ENCODE results near the gene SLC13A3.

SLC13A3 gene

GRCh38 chr20:46637020-46637419, 14.2 kb downstream of the SLC13A3 start:
- DNase-seq (ENCODE audit: low read depth in 1 of 2, low spot score in 1 of 2): no peak

DNA sequence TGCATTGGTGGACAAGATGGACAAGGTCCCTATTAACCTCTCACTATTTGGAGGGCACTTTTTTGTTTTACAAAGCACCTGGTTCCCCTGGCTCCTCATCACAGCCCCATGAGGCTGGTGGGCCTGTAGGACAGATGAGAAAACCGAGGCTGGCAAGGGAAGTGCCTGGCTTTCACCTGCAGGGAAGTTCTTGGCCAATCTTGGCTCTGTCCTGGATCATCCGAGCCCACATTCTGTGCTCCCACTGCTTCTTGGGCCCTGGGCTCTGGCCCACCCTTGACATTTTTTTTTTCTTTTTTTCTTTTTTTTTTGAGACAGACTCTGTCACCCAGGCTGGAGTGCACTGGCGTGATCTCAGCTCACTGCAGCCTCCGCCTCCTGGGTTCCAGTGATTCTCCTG, 14.7 kb downstream of the SLC13A3 start:
- DNase-seq (ENCODE audit: low read depth in 1 of 2, low spot score in 1 of 2): no peak

DNA sequence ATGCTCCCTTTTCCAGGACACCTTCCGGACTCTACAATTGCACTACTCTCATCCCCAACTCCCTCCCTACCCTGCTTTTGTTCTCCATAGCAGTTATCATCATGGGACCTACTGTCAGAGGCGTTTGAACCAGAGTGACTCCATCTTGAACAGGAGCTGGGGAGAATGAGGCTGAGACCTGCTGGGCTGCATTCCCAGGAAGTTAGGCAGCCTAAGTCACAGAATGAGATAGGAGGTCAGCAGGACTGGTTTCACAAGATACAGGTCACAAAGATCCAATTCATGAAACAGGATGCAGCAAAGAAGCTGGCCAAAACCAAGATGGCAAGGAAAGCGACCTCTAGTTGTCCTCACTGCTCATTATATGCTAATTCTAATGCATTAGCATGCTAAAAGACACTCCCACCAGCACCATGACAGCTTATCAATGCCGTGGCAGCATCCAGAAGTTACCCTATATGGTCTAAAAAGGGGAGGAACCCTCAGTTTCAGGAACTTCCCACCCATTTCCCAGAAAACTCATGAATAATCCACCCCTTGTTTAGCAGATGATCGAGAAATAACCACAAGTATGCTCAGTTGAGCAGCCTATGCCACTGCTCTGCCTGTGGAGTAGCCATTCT, 15.6 kb downstream of the SLC13A3 start:
- DNase-seq (ENCODE audit: low read depth in 1 of 2, low spot score in 1 of 2): no peak

DNA sequence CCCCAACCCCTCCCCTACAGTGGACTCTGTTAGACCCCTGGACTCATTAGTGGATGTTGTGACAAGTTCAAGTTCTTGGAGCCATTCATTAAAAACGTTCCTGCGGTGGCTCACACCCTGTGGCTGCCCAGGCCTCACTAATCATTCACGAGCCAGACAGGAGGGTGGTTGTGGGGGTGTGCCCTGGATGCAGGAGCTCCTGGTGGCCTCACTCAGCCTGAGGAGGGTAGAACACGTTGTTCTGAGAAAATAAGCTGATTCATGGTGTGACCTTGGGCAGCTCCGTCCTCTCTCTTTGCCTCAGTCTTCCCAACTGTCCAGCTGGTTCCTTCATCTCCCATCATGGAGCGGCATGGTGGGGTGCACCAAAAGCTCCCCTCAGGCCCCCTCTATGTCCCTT, 16.7 kb downstream of the SLC13A3 start:
- no peak for DNase-seq (ENCODE audit: low read depth in 1 of 2, low spot score in 1 of 2)

DNA sequence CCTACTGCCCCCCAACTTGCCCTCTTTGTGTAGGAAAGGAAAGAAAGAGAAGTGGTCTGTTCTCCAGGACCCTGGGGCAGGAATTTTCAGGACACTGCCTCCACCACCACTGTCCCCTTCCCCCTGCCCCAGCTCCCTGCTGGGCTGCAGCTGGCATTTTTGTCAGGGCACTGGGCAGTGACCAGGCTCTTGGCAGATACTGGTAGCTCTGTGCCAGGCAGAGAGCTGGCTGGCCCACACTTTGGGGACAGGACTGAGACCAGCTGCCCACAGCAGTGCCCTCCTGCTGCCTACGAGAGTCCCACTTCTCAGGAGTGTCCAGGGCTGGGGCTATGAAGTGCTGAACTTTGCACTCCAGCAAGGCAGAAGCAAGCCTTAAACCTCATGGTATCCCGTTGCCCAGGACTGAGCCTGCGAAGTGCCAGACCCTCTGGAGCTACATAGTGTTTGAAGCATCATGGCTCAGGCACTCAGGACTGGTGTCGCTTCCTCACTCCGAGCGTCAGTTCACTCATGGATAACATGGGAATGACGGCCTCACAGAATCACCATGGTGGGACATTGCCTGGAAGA, 19.3 kb downstream of the SLC13A3 start:
- no peak for DNase-seq (ENCODE audit: low read depth in 1 of 2, low spot score in 1 of 2)

DNA sequence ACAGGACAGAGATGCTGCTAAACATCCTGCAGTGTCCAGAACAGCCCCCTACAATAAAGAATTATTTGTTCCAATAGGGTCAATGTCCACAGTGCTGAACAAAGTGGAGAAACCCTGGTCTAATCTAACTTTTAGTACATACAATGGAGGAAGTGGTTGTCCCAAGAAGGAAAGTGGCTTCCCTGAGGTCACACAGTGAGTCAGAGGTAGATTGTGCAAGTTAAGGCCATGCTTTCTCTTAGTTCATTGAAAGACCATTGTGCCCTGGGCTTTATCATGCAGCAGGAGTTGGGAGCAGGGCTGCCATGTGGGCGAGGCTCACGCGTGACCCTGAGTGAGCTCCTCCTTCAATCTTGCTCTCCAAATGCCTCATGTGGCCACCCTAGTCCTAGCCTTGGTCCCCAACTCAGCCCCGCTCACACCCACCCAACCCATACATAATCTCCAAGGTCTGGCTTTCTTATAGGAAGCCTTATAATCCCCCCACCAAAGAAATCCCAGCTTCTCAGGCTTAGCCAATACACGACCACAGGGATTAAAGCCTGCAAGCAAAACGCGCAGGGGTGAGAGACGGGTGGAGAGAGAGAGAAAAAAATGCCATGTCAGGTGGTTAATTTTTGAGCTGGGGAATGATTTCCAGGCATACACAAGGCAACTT, 19.9 kb downstream of the SLC13A3 start:
- DNase-seq (ENCODE audit: low read depth in 1 of 2, low spot score in 1 of 2): no peak

- DNase-seq (ENCODE audit: low read depth in 1 of 2, low spot score in 1 of 2): no peak
Measured at GRCh38 chr20:46630306-46630705, 21.0 kb downstream of the SLC13A3 start.

DNA sequence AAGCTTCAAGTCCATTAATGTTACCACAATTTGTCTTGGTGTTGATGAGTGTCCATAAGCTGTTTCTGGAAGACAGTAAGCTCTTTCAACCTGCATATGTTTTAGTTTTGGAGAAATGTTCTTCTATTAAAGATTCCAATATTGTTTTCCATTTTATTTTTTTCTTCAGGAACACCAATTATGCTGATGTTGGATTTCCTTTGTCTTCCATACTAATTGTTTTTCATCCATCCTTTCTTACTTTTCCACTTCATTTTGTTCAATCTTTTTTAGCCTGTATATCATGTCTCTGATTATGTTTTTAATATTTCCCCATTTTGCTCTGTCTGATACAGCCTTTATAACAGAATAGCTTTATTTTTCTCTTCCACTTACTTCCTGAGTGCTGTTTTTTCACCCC, 21.9 kb downstream of the SLC13A3 start:
- DNase-seq (ENCODE audit: low read depth in 1 of 2, low spot score in 1 of 2): no peak

GRCh38 chr20:46627234-46627633, 24.0 kb downstream of the SLC13A3 start:
- DNase-seq (ENCODE audit: low read depth in 1 of 2, low spot score in 1 of 2): no peak

- no peak for DNase-seq (ENCODE audit: low read depth in 1 of 2, low spot score in 1 of 2)
Measured at GRCh38 chr20:46626758-46627157, 24.5 kb downstream of the SLC13A3 start.

- DNase-seq (ENCODE audit: low read depth in 1 of 2, low spot score in 1 of 2): no peak
Measured at GRCh38 chr20:46625875-46626373, 25.3 kb downstream of the SLC13A3 start.

GRCh38 chr20:46624946-46625345, 26.3 kb downstream of the SLC13A3 start:
- DNase-seq (ENCODE audit: low read depth in 1 of 2, low spot score in 1 of 2): no peak

DNA sequence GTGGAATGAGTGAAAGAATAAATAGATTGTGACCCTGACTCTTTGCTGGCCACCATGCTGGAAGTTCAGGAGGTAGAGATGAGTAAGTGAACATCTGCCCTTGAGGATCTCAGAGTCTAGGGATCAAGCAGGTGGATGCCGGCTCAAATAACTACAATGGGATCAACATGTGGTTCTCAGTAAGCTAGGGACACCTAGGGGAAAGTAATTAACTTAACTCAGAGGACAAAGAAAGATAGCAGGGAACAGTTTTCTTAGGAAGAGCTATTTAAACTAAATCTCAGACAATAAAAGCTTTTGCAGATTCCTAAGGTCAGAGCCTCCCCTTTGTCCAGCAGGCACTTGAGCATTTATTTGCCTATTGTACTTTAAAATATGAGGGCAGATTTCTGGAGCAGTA, 29.1 kb downstream of the SLC13A3 start:
- DNase-seq (ENCODE audit: low read depth in 1 of 2, low spot score in 1 of 2): no peak

GRCh38 chr20:46621492-46621891, 29.8 kb downstream of the SLC13A3 start:
- no peak for DNase-seq (ENCODE audit: low read depth in 1 of 2, low spot score in 1 of 2)

DNA sequence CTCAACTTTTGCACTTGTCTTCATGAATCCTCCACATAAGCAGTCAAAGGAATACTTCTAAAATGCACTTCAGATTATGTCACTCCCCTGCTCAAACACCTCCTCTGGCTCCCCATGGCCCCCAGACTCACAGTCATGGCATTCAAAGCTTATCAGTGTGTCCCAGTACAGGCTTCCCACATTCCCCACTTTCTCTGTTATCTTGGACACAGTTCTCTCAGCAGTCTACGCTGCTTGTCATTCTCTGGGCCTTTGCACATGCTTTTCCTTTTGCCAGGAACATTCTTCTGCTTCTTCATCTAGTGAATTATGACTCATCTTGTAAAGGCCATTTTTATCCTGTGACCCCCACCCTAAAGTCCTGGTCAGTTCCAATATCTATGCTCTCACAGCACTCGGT, 31.8 kb downstream of the SLC13A3 start:
- no peak for DNase-seq (ENCODE audit: low read depth in 1 of 2, low spot score in 1 of 2)

GRCh38 chr20:46618316-46619100, 32.8 kb downstream of the SLC13A3 start:
- no peak for DNase-seq (ENCODE audit: low read depth in 1 of 2, low spot score in 1 of 2)

DNA sequence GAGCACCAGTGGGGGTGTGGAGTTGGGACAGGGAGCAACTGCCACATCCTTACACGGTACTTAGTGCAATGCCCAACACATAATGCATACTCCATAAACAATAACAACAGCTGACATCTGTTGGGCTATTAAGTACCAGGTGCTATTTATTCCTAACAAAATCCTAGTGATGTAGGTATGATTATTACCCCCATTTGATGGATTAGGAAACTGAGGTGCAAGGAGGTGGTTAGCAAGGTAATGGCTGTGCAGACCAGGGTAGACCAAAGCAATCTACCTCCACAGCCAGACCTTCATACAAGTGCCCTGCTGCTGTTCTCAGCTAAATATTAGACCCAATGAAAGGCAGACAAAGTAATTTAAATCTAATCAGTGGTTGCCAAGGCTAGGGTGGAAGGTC, 36.8 kb downstream of the SLC13A3 start:
- DNase-seq (ENCODE audit: low read depth in 1 of 2, low spot score in 1 of 2): no peak

DNA sequence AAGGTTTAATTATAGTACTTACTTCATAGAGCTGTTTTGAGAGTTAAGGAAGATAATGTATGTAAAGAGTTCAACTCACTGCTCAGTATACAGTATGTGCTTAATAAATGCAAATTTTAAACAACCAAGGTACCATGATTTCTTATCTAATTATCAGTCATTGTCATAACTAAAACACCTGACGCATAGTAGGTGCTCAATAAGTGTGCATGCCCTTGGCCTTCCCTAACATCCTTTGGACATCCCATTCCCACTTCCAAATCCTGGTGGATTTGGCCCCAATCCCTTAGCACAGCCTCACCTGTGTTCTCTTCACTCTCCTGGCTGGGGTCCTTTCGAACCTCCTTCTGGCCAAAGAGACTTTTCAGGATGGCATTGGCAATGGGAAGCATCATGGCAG, 41.1 kb downstream of the SLC13A3 start:
- DNase-seq (ENCODE audit: low read depth in 1 of 2, low spot score in 1 of 2): no peak

- no peak for DNase-seq (ENCODE audit: low read depth in 1 of 2, low spot score in 1 of 2)
Measured at GRCh38 chr20:46609043-46609442, 42.2 kb downstream of the SLC13A3 start.

DNA sequence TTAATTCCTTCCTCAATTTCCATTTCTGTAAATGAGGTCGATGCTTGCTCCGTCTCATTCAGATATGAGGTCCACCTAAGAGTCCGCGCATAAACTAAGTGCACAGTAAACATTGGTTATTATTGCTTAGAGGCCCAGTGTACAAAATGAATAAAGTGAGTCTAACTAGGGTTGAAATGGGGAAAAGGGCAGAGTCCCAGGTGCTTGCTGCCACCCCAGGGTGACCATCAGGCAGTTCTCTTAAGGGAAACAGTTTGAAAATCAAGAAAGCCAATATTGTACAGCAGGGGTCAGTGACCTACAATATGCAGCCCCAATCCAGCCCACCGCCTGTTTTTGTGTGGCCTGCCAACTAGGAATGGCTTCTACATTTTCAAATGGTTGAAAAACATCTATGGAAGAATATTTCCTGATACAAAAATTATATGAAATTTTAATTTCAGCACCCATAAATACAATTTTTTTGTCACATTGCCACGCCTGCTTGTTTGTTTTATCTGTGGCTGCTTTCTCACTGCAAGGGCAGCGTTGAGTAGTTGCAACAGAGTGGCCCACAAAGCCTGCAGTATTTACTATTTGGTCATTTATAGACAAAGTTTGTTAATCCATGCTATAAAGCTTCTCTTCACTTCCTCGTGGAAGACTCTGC, 43.3 kb downstream of the SLC13A3 start:
- DNase-seq (ENCODE audit: low read depth in 1 of 2, low spot score in 1 of 2): no peak

DNA sequence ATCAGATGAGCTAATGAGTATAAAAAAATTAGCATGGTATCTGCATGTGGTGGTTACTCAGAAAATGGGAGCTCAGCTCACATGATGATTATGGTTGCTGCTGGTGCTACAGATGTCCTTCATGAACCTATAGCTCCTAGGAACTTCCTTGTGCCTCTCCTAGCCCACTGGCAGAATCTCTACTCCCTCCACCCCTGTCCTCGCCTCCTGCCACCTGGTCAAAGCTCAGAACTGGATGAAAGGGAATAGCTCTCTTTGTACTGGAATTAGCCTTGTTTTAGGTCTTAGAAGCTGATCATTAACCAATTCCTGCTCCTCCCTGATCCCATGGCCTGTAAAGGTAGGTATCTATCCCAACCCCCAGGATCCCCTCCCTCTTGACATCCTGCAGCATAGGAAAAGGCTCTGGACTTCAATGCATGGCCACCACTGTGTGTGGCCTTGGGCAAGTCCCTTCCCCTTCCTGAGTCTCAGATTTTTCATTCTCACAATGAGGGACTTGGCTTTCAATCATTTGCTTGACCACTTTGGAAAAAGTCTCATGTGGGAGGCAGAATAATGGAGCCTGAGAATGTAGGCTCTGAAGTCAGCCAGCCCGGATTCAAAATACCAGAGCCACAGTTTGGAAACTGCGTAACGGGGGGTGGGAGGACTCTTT, 43.9 kb downstream of the SLC13A3 start:
- no peak for DNase-seq (ENCODE audit: low read depth in 1 of 2, low spot score in 1 of 2)
